Glutamatergic neuron (in vitro differentiated cells): ENCODE data around the gene DOCK1. TPM values are rescaled to one million over a fixed set of nuclear protein-coding genes. Genes with fewer than 3 reads are reported as not detected.
"Not testable (repeated sequence)": the region's sequence is repeated elsewhere in the genome, so short reads cannot be mapped to it uniquely, and the experiment has no call there.

Experiments
- DNase-seq: peaks from one replicate; pipeline ENCODE4 v3.0.0; 2022
- H3K27ac Mint-ChIP-seq: one replicate; pipeline ENCODE4 v1.8.0; 2020; ENCODE audit warnings: mild to moderate bottlenecking, mixed read lengths, inconsistent platforms; ENCODE audit not compliant: unreplicated experiment
- H3K27me3 Mint-ChIP-seq: one replicate; pipeline ENCODE4 v1.8.0; 2020; ENCODE audit warnings: mild to moderate bottlenecking, moderate library complexity, mixed read lengths, inconsistent platforms; ENCODE audit not compliant: unreplicated experiment
- H3K36me3 Mint-ChIP-seq: one replicate; pipeline ENCODE4 v1.8.0; 2020; ENCODE audit warnings: mild to moderate bottlenecking, mixed read lengths, inconsistent platforms; ENCODE audit not compliant: unreplicated experiment
- H3K4me1 Mint-ChIP-seq: one replicate; pipeline ENCODE4 v1.8.0; 2020; ENCODE audit warnings: mild to moderate bottlenecking, low read depth, mixed read lengths, inconsistent platforms; ENCODE audit not compliant: unreplicated experiment
- H3K4me3 Mint-ChIP-seq: one replicate; pipeline ENCODE4 v1.8.0; 2020; ENCODE audit warnings: mild to moderate bottlenecking, mixed read lengths, inconsistent platforms; ENCODE audit not compliant: unreplicated experiment
- H3K9me3 Mint-ChIP-seq: one replicate; pipeline ENCODE4 v1.8.0; 2020; ENCODE audit warnings: mild to moderate bottlenecking, moderate library complexity, mixed read lengths, inconsistent platforms; ENCODE audit not compliant: unreplicated experiment
- CTCF ChIP-seq: fragments of 200-600 bp; sonication (generic); IDR thresholded peaks from one replicate; pipeline ENCODE4 v1.5.0; 2021; ENCODE audit not compliant: partially characterized antibody, unreplicated experiment
- total RNA-seq: library from RNA; stranded (reverse); fragmentation: NEBNext Ultra II Directional; extraction: Animal tissue kit (Norgen Biotek cat#: 25700); gene quantifications from one replicate; pipeline ENCODE4 v1.2.1, GENCODE V29; 2021; ENCODE audit not compliant: unreplicated experiment

Gene DOCK1
- total RNA-seq, 1 donor from 2014 or later, result 19.7 TPM

- Mint-ChIP-seq H3K4me3 (no peak overlapping the region), H3K27ac (no peak overlapping the region), H3K4me1 (peaks cover 15% of the 10 kb centered on the region), H3K36me3 (no peaks in the 10 kb centered on the region), H3K27me3 (peaks cover 4% of the 10 kb centered on the region), H3K9me3 (peaks cover 1% of the 10 kb centered on the region)
- no peak for DNase-seq
- no peak for TF ChIP-seq CTCF
These were observed 393.2 kb downstream of the DOCK1 start for GRCh38 chr10:127298381-127298780.

- H3K9me3 Mint-ChIP-seq, H3K27me3 Mint-ChIP-seq, H3K36me3 Mint-ChIP-seq, DNase-seq, H3K27ac Mint-ChIP-seq, H3K4me3 Mint-ChIP-seq: not testable (repeated sequence)
- H3K4me1 Mint-ChIP-seq, result peaks cover 15% of the 10 kb centered on the region
These were observed 394.0 kb downstream of the DOCK1 start for GRCh38 chr10:127299192-127299591.

GRCh38 chr10:127299956-127300689 lies 394.9 kb downstream of the DOCK1 start:
- TF ChIP-seq CTCF, result no peak
- Mint-ChIP-seq H3K27me3 (no peaks in the 10 kb centered on the region), H3K4me1 (peaks cover 15% of the 10 kb centered on the region), H3K27ac (peak overlapping the region; percentile 33), H3K4me3 (no peak overlapping the region), H3K9me3 (peaks cover 1% of the 10 kb centered on the region), H3K36me3 (no peaks in the 10 kb centered on the region)
- DNase-seq, result no peak

- no peak for DNase-seq
- H3K27ac Mint-ChIP-seq, result peak overlapping the region; percentile 69
- no peaks in the 10 kb centered on the region for H3K36me3 Mint-ChIP-seq
- H3K4me1 Mint-ChIP-seq, result peaks cover 15% of the 10 kb centered on the region
- H3K9me3 Mint-ChIP-seq, result peaks cover 1% of the 10 kb centered on the region
- TF ChIP-seq CTCF, result no peak
- H3K4me3 Mint-ChIP-seq, result no peak overlapping the region
- H3K27me3 Mint-ChIP-seq, result no peaks in the 10 kb centered on the region
These were observed 395.7 kb downstream of the DOCK1 start for GRCh38 chr10:127300868-127301321.

GRCh38 chr10:127302343-127302742 lies 397.1 kb downstream of the DOCK1 start:
- DNase-seq, result no peak
- Mint-ChIP-seq H3K27ac (no peak overlapping the region), H3K4me3 (no peak overlapping the region), H3K4me1 (peaks cover 13% of the 10 kb centered on the region), H3K27me3 (no peaks in the 10 kb centered on the region), H3K9me3 (peaks cover 1% of the 10 kb centered on the region), H3K36me3 (no peaks in the 10 kb centered on the region)
- no peak for TF ChIP-seq CTCF
